ENCODE measurements around the gene MTG2.

MTG2 gene

GRCh38 chr20:62235001-62235776, 52.4 kb downstream of the MTG2 start:
- no peak for TF ChIP-seq Cebpa-rat (IDR thresholded peaks at IDR 0.05)
- Histone ChIP-seq H3K27me3 (no peaks in the 10 kb centered on the region), H3K27ac (peak overlapping the region; percentile 51; the same call in 1 of the 2 replicates), H4K20me1 (peaks cover 14% of the 10 kb centered on the region), H3K4me2 (peak overlapping the region; percentile 52), H3K9me3 (no peaks in the 10 kb centered on the region), H3K4me1 (peaks cover 51% of the 10 kb centered on the region), H3K36me3 (no peaks in the 10 kb centered on the region), H3K9ac (peak overlapping the region; percentile 50; the same call in 1 of the 2 replicates), H3K4me3 (no peak overlapping the region)

GRCh38 chr20:62235777-62236157, 52.9 kb downstream of the MTG2 start:
- Histone ChIP-seq H3K27ac (no peak overlapping the region), H3K4me1 (peaks cover 54% of the 10 kb centered on the region), H4K20me1 (peaks cover 19% of the 10 kb centered on the region), H3K4me2 (0 out of 2 replicates have a peak overlapping the region, but pooled peaks have one; percentile 8), H3K4me3 (no peak overlapping the region), H3K9me3 (no peaks in the 10 kb centered on the region), H3K27me3 (no peaks in the 10 kb centered on the region), H3K36me3 (peaks cover 3% of the 10 kb centered on the region; the same call in 1 of the 2 replicates), H3K9ac (no peak overlapping the region)
- TF ChIP-seq Cebpa-rat (IDR thresholded peaks at IDR 0.05), result no peak

- Histone ChIP-seq H3K4me2 (0 out of 2 replicates have a peak overlapping the region, but pooled peaks have one; percentile 8), H3K4me3 (no peak overlapping the region), H3K9me3 (no peaks in the 10 kb centered on the region), H3K27me3 (no peaks in the 10 kb centered on the region), H3K27ac (no peak overlapping the region), H3K36me3 (peaks cover 7% of the 10 kb centered on the region; the same call in 1 of the 2 replicates), H4K20me1 (peaks cover 24% of the 10 kb centered on the region), H3K9ac (no peak overlapping the region), H3K4me1 (peaks cover 54% of the 10 kb centered on the region)
- no peak for TF ChIP-seq Cebpa-rat (IDR thresholded peaks at IDR 0.05)
Observed at GRCh38 chr20:62236200-62236599, 53.4 kb downstream of the MTG2 start.

GRCh38 chr20:62236766-62237513, 54.1 kb downstream of the MTG2 start:
- H3K9me3 ChIP-seq, result no peaks in the 10 kb centered on the region
- H3K36me3 ChIP-seq, result peaks cover 13% of the 10 kb centered on the region; the same call in 1 of the 2 replicates
- peak overlapping the region; percentile 80; the same call in 1 of the 2 replicates for H3K4me2 ChIP-seq
- no peak overlapping the region for H3K4me3 ChIP-seq
- H3K27ac ChIP-seq, result no peak overlapping the region
- no peaks in the 10 kb centered on the region for H3K27me3 ChIP-seq
- H3K9ac ChIP-seq, result no peak overlapping the region
- TF ChIP-seq Cebpa-rat (IDR thresholded peaks at IDR 0.05), result no peak
- peaks cover 31% of the 10 kb centered on the region for H4K20me1 ChIP-seq
- H3K4me1 ChIP-seq, result peaks cover 54% of the 10 kb centered on the region

GRCh38 chr20:62237514-62237800, 54.6 kb downstream of the MTG2 start:
- peaks cover 18% of the 10 kb centered on the region; the same call in 1 of the 2 replicates for H3K36me3 ChIP-seq
- H3K27ac ChIP-seq, result no peak overlapping the region
- no peak overlapping the region for H3K9ac ChIP-seq
- H3K9me3 ChIP-seq, result no peaks in the 10 kb centered on the region
- no peak overlapping the region for H3K4me3 ChIP-seq
- H3K4me2 ChIP-seq, result peak overlapping the region; percentile 80
- no peaks in the 10 kb centered on the region for H3K27me3 ChIP-seq
- peaks cover 54% of the 10 kb centered on the region for H3K4me1 ChIP-seq
- TF ChIP-seq Cebpa-rat (IDR thresholded peaks at IDR 0.05), result no peak
- H4K20me1 ChIP-seq, result peaks cover 36% of the 10 kb centered on the region

GRCh38 chr20:62237801-62238568, 55.2 kb downstream of the MTG2 start, which contains the start of gene OSBPL2:
Gene OSBPL2, plus strand, starts transcription at chr20:62238521. Its CDS starts 17,664 bp downstream, at chr20:62256185.
- Histone ChIP-seq H3K36me3 (peaks cover 23% of the 10 kb centered on the region; the same call in 1 of the 2 replicates), H3K4me3 (peak within 1 kb of the TSS; percentile 71), H3K27ac (peak within 1 kb of the TSS; percentile 59; the same call in 1 of the 2 replicates), H3K9me3 (no peaks in the 10 kb centered on the region), H3K4me2 (peak within 1 kb of the TSS; percentile 90), H3K9ac (peak within 1 kb of the TSS; percentile 75), H4K20me1 (peaks cover 41% of the 10 kb centered on the region), H3K27me3 (no peaks in the 10 kb centered on the region), H3K4me1 (peaks cover 54% of the 10 kb centered on the region)
- no peak for TF ChIP-seq Cebpa-rat (IDR thresholded peaks at IDR 0.05)

GRCh38 chr20:62238569-62239277, 55.9 kb downstream of the MTG2 start:
- peak overlapping the region; percentile 71 for H3K4me3 ChIP-seq
- H3K4me2 ChIP-seq, result peak overlapping the region; percentile 90
- H4K20me1 ChIP-seq, result peaks cover 49% of the 10 kb centered on the region
- H3K27me3 ChIP-seq, result no peaks in the 10 kb centered on the region
- peak overlapping the region; percentile 75 for H3K9ac ChIP-seq
- no peak for TF ChIP-seq Cebpa-rat (IDR thresholded peaks at IDR 0.05)
- H3K36me3 ChIP-seq, result peaks cover 28% of the 10 kb centered on the region; the same call in 1 of the 2 replicates
- H3K9me3 ChIP-seq, result no peaks in the 10 kb centered on the region
- H3K4me1 ChIP-seq, result peaks cover 55% of the 10 kb centered on the region
- H3K27ac ChIP-seq, result peak overlapping the region; percentile 59; the same call in 1 of the 2 replicates

- Histone ChIP-seq H3K27ac (no peak overlapping the region), H3K9ac (peak overlapping the region; percentile 75), H3K36me3 (peaks cover 28% of the 10 kb centered on the region; the same call in 1 of the 2 replicates), H3K4me2 (peak overlapping the region; percentile 90), H4K20me1 (peaks cover 55% of the 10 kb centered on the region), H3K4me1 (peaks cover 58% of the 10 kb centered on the region), H3K4me3 (peak overlapping the region; percentile 71), H3K9me3 (no peaks in the 10 kb centered on the region), H3K27me3 (no peaks in the 10 kb centered on the region)
- TF ChIP-seq Cebpa-rat (IDR thresholded peaks at IDR 0.05), result no peak
Observed at GRCh38 chr20:62239278-62239879, 56.6 kb downstream of the MTG2 start.

All from BLaER1 (cell line).